HCT116 (cell line): ENCODE data around the gene FAR2. TPM values are rescaled to one million over a fixed set of nuclear protein-coding genes. Genes with fewer than 3 reads are reported as not detected.

ENCODE experiments used
- ATAC-seq: fragments of 200-7000 bp; cut with Tn5 transposase; 2 replicates; pipeline ENCODE4 v1.9.1; 2020; ENCODE audit warnings: mild to moderate bottlenecking, moderate library complexity
- BruUV-seq: library from RNA; stranded (reverse); fragments of 400-500 nt; replicated peaks from 2 replicates; lab custom pipeline; 2021; lab: Mats Ljungman, UMichigan
- CTCF ChIA-PET: fragments of 300-600 bp; sonication (Branson Sonifier 250); formaldehyde crosslinking; loops from one replicate; lab custom pipeline; 2021; ENCODE audit warnings: antibody characterized with exemption; lab: Charles Lee
- POLR2A ChIA-PET: fragments of 300-600, 350-600 bp; sonication (Branson Sonifier 250); formaldehyde crosslinking; loops from one replicate; lab custom pipeline; 2021; ENCODE audit warnings: antibody characterized with exemption; lab: Charles Lee
- RAD21 ChIA-PET, 2 experiments: fragments of 300-600 bp; sonication (Branson Sonifier 250); formaldehyde crosslinking; loops; one replicate each; lab custom pipeline; 2023; ENCODE audit warnings: low total read pairs in 2 of 2; ENCODE audit not compliant: uncharacterized antibody in 2 of 2, unreplicated experiment in 2 of 2, low non-redundant PET in 1 of 2; lab: Charles Lee
- DNase-seq: peaks from one replicate; pipeline ENCODE4 v3.0.0-alpha.2; 2010; ENCODE audit warnings: low read depth, low spot score
- H2AFZ ChIP-seq: fragments of 200-600 bp; shearing (Covaris generic), sonication (generic); 2 replicates; pipeline ENCODE4 v1.6.1; 2017; ENCODE audit warnings: low read depth, mixed run types, mixed read lengths, antibody characterized with exemption, low read length; ENCODE audit not compliant: poor library complexity, severe bottlenecking
- H3K27ac ChIP-seq: 2 replicates; pipeline ENCODE4 v1.5.1; 2012; ENCODE audit warnings: low read depth, low read length
- H3K27me3 ChIP-seq: fragments of 200-600 bp; sonication (generic); 2 replicates; pipeline ENCODE4 v1.6.1; 2016; ENCODE audit warnings: mixed run types, low read length, mixed read lengths; ENCODE audit not compliant: insufficient read depth
- H3K36me3 ChIP-seq, 2 experiments: fragments of 200-500 bp in 1 of 2; fragments of 200-600 bp in 1 of 2; sonication (Bioruptor generic) in 1 of 2; sonication (generic) in 1 of 2; 2 replicates each; pipeline versions ENCODE4 v1.5.1 to v1.6.1; 2014 to 2016; ENCODE audit warnings: low read length in 2 of 2, inconsistent platforms in 1 of 2, mixed read lengths in 1 of 2, mixed run types in 1 of 2; ENCODE audit not compliant: insufficient read depth in 2 of 2, control insufficient read depth in 1 of 2
- H3K4me1 ChIP-seq, 2 experiments: fragments of 200-600 bp in 1 of 2; sonication (generic) in 1 of 2; 2 replicates each; pipeline versions ENCODE4 v1.5.1 to v1.6.1; 2012 to 2017; ENCODE audit warnings: low read length in 2 of 2, inconsistent platforms in 1 of 2, mild to moderate bottlenecking in 1 of 2, mixed read lengths in 1 of 2, mixed run types in 1 of 2, moderate library complexity in 1 of 2; ENCODE audit not compliant: insufficient read depth in 2 of 2, control insufficient read depth in 1 of 2
- H3K4me2 ChIP-seq: fragments of 200-600 bp; sonication (generic); 2 replicates; pipeline ENCODE4 v1.6.1; 2017; ENCODE audit warnings: mixed run types, low read length, mixed read lengths
- H3K4me3 ChIP-seq, 2 experiments: fragments of 200-600 bp in 1 of 2; sonication (generic) in 1 of 2; replicated peaks in 1 of 2; 2 replicates each; pipeline ENCODE4 v1.5.1; 2011 to 2016; ENCODE audit warnings: low read length in 2 of 2, control low read depth in 1 of 2, low read depth in 1 of 2, mild to moderate bottlenecking in 1 of 2, mixed read lengths in 1 of 2, mixed run types in 1 of 2
- H3K79me2 ChIP-seq: fragments of 200-600 bp; sonication (generic); 2 replicates; pipeline ENCODE4 v1.6.1; 2017; ENCODE audit warnings: mild to moderate bottlenecking, mixed run types, low read length, moderate library complexity, mixed read lengths; ENCODE audit not compliant: insufficient read depth
- H3K9ac ChIP-seq: fragments of 200-600 bp; sonication (generic); 2 replicates; pipeline ENCODE4 v1.6.1; 2016; ENCODE audit warnings: low read length, mixed read lengths
- H3K9me2 ChIP-seq: fragments of 200-600 bp; sonication (generic), shearing (Covaris generic); 2 replicates; pipeline ENCODE4 v1.6.1; 2017; ENCODE audit warnings: mixed run types, mild to moderate bottlenecking, moderate library complexity; ENCODE audit not compliant: insufficient read depth
- H3K9me3 ChIP-seq, 2 experiments: fragments of 200-500 bp in 1 of 2; fragments of 200-600 bp in 1 of 2; sonication (Bioruptor generic) in 1 of 2; sonication (generic) in 1 of 2; 2 replicates each; pipeline ENCODE4 v1.6.1; 2014 to 2017; ENCODE audit warnings: low read length in 2 of 2, mixed read lengths in 2 of 2, inconsistent platforms in 1 of 2, low read depth in 1 of 2, mild to moderate bottlenecking in 1 of 2, mixed run types in 1 of 2, moderate library complexity in 1 of 2; ENCODE audit not compliant: control insufficient read depth in 1 of 2, insufficient read depth in 1 of 2
- H4K20me1 ChIP-seq: fragments of 200-600 bp; sonication (generic), shearing (Covaris generic); 2 replicates; pipeline ENCODE4 v1.6.1; 2017; ENCODE audit warnings: mixed run types, mild to moderate bottlenecking, moderate library complexity; ENCODE audit not compliant: insufficient read depth
- CEBPB ChIP-seq: IDR thresholded peaks from 2 replicates; pipeline ENCODE4 v1.6.1; 2012; ENCODE audit warnings: low read depth
- EZH2phosphoT487 ChIP-seq: fragments of 200-600 bp; IDR thresholded peaks from 2 replicates; pipeline ENCODE4 v1.6.1; 2018; ENCODE audit warnings: antibody characterized with exemption, borderline replicate concordance
- JUND ChIP-seq: IDR thresholded peaks from 2 replicates; pipeline ENCODE4 v1.6.1; 2012
- POLR2AphosphoS5 ChIP-seq: IDR thresholded peaks from 2 replicates; pipeline ENCODE4 v1.6.1; 2011; ENCODE audit warnings: mild to moderate bottlenecking, low read depth, low read length, moderate library complexity
- RAD21 ChIP-seq: IDR thresholded peaks from 2 replicates; pipeline ENCODE4 v1.6.1; 2012; ENCODE audit warnings: low read depth, mild to moderate bottlenecking
- SIN3A ChIP-seq: IDR thresholded peaks from 2 replicates; pipeline ENCODE4 v1.6.1; 2012; ENCODE audit warnings: low read depth
- TCF7L2 ChIP-seq: IDR thresholded peaks from 2 replicates; pipeline ENCODE4 v1.7.0; 2011; ENCODE audit warnings: borderline replicate concordance, inconsistent platforms; ENCODE audit not compliant: insufficient read depth, insufficient read length; ENCODE audit errors: extremely low read depth
- ZFX ChIP-seq: fragments of 450-650 bp; IDR thresholded peaks from 2 replicates; pipeline ENCODE4 v1.6.1; 2017
- ZNF274 ChIP-seq: fragments of 200-500 bp; sonication (Bioruptor generic); IDR thresholded peaks from 2 replicates; pipeline ENCODE4 v1.6.1; 2014; ENCODE audit warnings: mild to moderate bottlenecking, low read depth, low read length, inconsistent platforms
- intact Hi-C: fragments of 100-400 bp; cut with micrococcal nuclease; formaldehyde crosslinking; loops from 2 replicates; pipeline ENCODE4 v1.10.0; 2022
- total RNA-seq: library from RNA; stranded (reverse); gene quantifications from one replicate; pipeline ENCODE4 v1.2.1, GENCODE V29; 2021; ENCODE audit not compliant: unreplicated experiment
- TF ChIP-seq, protein P1 (sequence below): IDR thresholded peaks from 2 replicates; pipeline ENCODE4 v1.6.1; 2011; ENCODE audit warnings: mild to moderate bottlenecking, low read length, moderate library complexity; ENCODE audit not compliant: insufficient replicate concordance; ENCODE audit errors: extremely low read depth
- TF ChIP-seq, protein P2 (sequence below): IDR thresholded peaks from 2 replicates; pipeline ENCODE4 v1.6.1; 2012
- TF ChIP-seq, protein P3 (sequence below): IDR thresholded peaks from 2 replicates; pipeline ENCODE4 v1.6.1; 2012; ENCODE audit warnings: low read depth

The FAR2 gene
- total RNA-seq, 1 experiment from 2014 or later: 9.7 TPM

DNA sequence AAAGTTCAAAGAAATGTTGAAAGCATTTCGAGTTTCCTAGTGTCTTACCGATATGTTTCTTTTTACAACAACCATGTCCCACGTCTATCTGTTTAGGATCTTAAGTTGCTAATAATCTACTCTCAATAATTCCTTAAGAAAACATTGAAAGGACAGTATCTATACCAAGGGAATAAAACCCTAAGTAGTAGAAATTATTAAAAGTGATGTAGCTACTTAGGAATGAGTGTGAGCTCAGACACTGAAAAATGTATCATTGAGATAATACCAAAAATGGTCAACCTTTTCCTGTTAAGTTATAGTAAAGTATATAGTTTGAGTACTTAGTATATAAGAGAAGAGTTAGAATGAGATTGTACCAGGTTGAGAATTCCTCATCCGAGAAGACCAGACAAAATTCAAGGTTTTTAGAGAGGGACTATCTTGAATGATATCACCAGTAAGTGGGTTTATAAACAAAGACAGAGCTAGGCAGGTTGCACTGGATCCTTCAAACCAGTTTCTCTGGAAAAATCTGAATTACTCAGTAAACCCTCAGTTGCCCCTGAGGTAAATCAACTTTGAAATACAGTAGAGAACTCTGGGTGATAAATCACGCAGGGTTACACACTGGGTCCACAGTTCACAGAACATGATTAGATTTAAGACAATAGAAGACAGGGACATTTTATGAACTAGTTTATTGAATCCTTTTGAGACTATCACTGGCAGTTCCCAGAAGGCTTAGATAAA, 135.1 kb downstream of the FAR2 start:
- ATAC-seq (no peak), DNase-seq (no peak)
- TF ChIP-seq EZH2phosphoT487 (no peak), JUND (no peak), CEBPB (no peak), RAD21 (no peak), TCF7L2 (no peak), ZNF274 (no peak), SIN3A (no peak), ZFX (no peak), POLR2AphosphoS5 (no peak)
- TF ChIP-seq, protein P1, sequence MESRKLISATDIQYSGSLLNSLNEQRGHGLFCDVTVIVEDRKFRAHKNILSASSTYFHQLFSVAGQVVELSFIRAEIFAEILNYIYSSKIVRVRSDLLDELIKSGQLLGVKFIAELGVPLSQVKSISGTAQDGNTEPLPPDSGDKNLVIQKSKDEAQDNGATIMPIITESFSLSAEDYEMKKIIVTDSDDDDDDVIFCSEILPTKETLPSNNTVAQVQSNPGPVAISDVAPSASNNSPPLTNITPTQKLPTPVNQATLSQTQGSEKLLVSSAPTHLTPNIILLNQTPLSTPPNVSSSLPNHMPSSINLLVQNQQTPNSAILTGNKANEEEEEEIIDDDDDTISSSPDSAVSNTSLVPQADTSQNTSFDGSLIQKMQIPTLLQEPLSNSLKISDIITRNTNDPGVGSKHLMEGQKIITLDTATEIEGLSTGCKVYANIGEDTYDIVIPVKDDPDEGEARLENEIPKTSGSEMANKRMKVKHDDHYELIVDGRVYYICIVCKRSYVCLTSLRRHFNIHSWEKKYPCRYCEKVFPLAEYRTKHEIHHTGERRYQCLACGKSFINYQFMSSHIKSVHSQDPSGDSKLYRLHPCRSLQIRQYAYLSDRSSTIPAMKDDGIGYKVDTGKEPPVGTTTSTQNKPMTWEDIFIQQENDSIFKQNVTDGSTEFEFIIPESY: no peak
- TF ChIP-seq, protein P2, sequence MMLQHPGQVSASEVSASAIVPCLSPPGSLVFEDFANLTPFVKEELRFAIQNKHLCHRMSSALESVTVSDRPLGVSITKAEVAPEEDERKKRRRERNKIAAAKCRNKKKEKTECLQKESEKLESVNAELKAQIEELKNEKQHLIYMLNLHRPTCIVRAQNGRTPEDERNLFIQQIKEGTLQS: no peak
- TF ChIP-seq, protein P3, sequence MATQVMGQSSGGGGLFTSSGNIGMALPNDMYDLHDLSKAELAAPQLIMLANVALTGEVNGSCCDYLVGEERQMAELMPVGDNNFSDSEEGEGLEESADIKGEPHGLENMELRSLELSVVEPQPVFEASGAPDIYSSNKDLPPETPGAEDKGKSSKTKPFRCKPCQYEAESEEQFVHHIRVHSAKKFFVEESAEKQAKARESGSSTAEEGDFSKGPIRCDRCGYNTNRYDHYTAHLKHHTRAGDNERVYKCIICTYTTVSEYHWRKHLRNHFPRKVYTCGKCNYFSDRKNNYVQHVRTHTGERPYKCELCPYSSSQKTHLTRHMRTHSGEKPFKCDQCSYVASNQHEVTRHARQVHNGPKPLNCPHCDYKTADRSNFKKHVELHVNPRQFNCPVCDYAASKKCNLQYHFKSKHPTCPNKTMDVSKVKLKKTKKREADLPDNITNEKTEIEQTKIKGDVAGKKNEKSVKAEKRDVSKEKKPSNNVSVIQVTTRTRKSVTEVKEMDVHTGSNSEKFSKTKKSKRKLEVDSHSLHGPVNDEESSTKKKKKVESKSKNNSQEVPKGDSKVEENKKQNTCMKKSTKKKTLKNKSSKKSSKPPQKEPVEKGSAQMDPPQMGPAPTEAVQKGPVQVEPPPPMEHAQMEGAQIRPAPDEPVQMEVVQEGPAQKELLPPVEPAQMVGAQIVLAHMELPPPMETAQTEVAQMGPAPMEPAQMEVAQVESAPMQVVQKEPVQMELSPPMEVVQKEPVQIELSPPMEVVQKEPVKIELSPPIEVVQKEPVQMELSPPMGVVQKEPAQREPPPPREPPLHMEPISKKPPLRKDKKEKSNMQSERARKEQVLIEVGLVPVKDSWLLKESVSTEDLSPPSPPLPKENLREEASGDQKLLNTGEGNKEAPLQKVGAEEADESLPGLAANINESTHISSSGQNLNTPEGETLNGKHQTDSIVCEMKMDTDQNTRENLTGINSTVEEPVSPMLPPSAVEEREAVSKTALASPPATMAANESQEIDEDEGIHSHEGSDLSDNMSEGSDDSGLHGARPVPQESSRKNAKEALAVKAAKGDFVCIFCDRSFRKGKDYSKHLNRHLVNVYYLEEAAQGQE: no peak
- Histone ChIP-seq H3K9me3 (no peaks in the 10 kb centered on the region), H3K4me1 (no peaks in the 10 kb centered on the region), H2AFZ (no peak overlapping the region), H3K36me3 (no peaks in the 10 kb centered on the region), H3K4me3 (no peak overlapping the region), H3K79me2 (no peaks in the 10 kb centered on the region), H3K9ac (no peak overlapping the region), H3K27ac (no peak overlapping the region), H3K27me3 (no peaks in the 10 kb centered on the region), H3K4me2 (no peak overlapping the region), H4K20me1 (no peaks in the 10 kb centered on the region), H3K9me2 (no peaks in the 10 kb centered on the region)
- BruUV-seq: no TSS peak
- POLR2A ChIA-PET: no interaction called here
- RAD21 ChIA-PET: no interaction called here
- CTCF ChIA-PET: no interaction called here
- intact Hi-C loops: no loop called here
